KOPT-K1 (cell line): Measurements from ENCODE around the gene YPEL1.
"Not testable (repeated sequence)": the region's sequence is repeated elsewhere in the genome, so short reads cannot be mapped to it uniquely, and the experiment has no call there.

Experiments used
- H3K27ac ChIP-seq: fragments of 200-600 bp; sonication (generic); 2 replicates; pipeline ENCODE4 v1.5.1; 2016; ENCODE audit warnings: antibody characterized with exemption, mild to moderate bottlenecking, low read depth, low read length; ENCODE audit not compliant: poor library complexity, severe bottlenecking
- H3K36me3 ChIP-seq: fragments of 200-600 bp; sonication (generic); 2 replicates; pipeline ENCODE4 v1.5.1; 2017; ENCODE audit warnings: antibody characterized with exemption, mild to moderate bottlenecking, low read length, moderate library complexity; ENCODE audit not compliant: insufficient read depth
- H3K9me3 ChIP-seq: fragments of 200-600 bp; sonication (generic); 2 replicates; pipeline ENCODE4 v1.5.1; 2017; ENCODE audit warnings: antibody characterized with exemption, low read length, mild to moderate bottlenecking; ENCODE audit not compliant: insufficient read depth, poor library complexity, severe bottlenecking

YPEL1 gene

DNA sequence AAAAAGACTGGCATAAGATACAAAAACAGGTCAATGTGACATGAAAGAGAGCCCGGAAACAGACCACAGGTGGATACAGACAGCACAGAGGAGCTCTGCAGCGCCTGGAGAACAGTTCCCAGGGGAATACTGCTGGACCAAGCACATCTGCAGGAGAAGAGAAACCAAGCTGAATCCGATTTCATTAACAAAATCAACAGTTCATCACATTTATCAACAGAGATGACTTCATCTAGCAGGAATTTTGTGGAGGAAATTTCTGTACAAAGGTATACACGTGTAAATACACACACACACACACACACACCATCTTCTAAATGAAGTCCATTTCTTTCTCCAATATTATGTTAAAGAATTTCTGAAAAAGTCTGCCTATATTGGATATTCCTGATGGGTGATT, 17.1 kb downstream of the YPEL1 start:
- H3K36me3 ChIP-seq: no peaks in the 10 kb centered on the region; the same call in 1 of the 2 replicates
- no peaks in the 10 kb centered on the region for H3K9me3 ChIP-seq

DNA sequence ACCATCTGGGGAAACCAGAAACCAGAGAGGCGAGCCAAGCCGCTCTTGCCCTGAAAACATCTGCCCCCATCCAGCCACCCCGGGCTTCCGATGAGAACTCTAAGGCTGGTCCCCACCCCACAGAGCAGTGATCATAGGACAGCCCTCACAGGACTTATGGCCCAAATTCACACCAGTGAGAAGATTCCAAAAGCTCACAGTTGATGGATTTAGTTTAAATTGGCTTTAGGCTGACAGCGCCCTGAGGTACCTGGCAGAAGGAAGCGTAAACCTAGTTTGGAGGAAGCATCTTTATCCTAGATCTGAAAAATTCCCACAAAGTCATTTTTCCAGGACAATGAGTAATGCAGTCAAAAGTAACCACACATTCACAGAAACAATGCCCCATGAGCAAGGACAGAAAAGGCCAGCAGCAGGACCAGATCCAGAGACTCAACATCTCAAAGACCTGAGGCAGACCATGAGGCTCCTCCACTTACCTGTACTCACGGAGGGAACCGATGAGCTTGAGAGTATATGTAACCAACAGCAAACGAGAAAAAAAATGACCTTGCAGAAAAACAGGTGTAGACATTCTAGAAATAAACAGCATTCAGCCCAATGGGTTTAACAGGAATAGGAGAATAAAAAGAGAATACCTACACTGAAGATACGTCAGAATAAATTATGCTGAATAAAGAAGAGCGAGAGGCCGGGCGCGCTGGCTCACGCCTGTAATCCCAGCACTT, 19.0 kb downstream of the YPEL1 start:
- not testable (repeated sequence) for H3K27ac ChIP-seq, H3K36me3 ChIP-seq, H3K9me3 ChIP-seq

More for the DNA sequence above, 17.1 kb downstream of the YPEL1 start:
- H3K27ac ChIP-seq: no peak overlapping the region

DNA sequence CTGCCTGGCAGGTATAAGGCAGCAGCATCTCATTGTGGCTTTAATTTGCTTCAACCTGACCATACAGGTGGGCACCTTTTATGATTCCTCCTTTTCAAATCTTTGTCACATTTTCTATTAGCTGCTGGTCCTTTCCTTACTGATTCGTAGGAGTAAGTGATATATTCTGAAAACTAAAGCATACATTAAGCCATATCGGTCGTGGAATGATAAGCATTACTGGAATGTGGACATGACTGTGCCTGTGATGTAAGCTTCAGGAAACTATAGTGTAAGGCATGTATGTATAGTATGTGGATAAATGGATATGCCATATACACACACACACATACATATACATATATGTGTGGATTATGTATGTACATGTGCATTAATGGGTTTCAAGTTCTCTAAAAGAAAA, 20.8 kb downstream of the YPEL1 start:
- no peaks in the 10 kb centered on the region for H3K9me3 ChIP-seq
- peaks cover 7% of the 10 kb centered on the region; the same call in 1 of the 2 replicates for H3K36me3 ChIP-seq
- no peak overlapping the region for H3K27ac ChIP-seq

DNA sequence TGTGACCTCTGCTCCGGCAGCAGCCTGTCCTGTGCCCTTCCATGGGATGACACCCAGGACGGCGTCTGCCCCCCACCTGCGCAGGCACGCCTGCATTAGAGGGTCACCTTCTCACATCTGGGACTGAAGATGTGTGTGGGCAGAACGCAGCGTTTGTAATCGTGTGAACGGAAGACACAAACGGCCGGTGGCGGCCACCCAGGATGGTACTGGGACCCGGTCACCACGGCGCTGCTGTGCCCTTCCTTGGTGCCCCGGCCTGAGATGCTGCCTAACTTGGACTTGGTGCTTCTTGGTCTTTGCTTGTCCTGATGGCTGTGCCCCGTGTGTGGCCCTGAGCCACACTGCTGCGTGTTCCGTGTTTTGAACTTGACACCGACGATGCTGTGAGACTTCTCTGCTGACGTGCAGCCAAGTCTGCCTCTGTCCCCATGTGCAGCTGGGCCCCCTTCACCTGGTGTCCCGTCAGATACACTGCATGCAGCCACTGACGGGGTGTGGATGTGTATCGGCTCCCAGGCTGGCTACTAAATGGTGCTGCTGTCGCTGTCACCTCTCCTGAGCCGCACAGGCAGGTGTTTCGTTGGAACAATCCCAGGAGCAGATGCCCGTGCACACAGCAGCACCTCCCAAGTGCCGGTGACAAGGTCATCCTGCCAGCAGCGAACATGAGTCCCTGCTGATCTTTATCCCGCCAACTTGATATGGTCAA, 21.4 kb downstream of the YPEL1 start:
- Histone ChIP-seq H3K36me3 (peaks cover 9% of the 10 kb centered on the region; the same call in 1 of the 2 replicates), H3K9me3 (no peaks in the 10 kb centered on the region), H3K27ac (no peak overlapping the region)

DNA sequence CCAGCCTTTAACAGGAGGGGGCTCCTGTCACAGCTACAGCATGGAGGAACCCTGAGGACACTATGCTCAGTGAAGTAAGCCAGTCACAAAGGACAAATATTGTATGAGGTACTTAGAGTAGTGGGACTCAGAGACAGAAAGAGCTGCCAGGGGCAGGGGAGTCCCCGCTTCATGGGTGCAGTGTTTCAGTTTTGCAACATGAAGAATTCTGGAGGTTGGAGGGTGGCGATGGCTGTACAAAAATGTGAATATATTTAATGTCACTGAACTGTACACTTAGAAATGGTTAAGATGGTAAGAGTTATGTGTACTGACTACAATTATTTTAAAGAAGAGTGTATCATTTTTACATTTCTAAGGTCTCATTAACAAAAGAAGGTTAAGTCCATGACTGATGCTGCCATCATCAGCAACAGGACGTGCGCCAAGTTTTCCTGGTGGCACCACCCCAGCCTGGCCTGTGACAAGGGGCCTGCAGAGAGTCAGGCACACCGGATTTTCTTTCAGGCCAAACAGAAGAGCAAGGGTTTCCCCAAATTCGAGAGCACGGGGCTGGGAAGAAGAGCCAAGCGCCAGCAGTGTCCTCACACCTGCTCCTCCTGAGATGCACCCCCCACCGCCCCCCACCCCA, 22.1 kb downstream of the YPEL1 start:
- H3K27ac ChIP-seq: no peak overlapping the region
- peaks cover 9% of the 10 kb centered on the region; the same call in 1 of the 2 replicates for H3K36me3 ChIP-seq
- no peaks in the 10 kb centered on the region for H3K9me3 ChIP-seq

DNA sequence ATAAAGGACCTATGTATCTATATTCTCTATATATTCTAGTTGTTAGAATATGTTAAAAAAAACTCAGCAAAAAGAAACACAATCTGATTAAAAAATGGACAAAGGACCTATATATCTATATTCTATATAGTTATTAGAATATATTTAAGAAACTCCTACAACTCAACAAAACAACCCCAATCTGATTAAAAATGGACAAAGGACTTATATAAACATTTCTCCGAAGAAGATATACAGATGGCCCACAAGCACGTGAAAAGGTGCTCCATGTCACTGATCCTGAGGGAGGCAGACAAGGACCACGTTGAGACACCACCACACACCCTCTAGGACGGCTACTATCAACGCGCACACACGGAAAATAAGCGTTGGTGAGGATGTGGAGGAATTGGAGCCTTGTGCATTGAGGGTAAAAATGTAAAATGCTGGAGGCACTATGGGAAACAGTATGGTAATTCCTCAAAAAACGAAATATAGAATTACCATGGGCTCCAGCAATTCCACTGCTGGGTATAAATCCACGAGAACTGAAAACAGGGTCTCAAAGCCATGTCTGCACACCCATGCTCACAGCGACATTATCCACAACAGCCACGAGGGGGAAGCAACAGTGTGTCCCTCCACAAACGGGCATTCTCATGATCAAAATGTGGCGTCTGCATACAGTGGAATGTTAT, 22.7 kb downstream of the YPEL1 start:
- H3K9me3 ChIP-seq: no peaks in the 10 kb centered on the region
- peaks cover 9% of the 10 kb centered on the region; the same call in 1 of the 2 replicates for H3K36me3 ChIP-seq
- no peak overlapping the region for H3K27ac ChIP-seq

DNA sequence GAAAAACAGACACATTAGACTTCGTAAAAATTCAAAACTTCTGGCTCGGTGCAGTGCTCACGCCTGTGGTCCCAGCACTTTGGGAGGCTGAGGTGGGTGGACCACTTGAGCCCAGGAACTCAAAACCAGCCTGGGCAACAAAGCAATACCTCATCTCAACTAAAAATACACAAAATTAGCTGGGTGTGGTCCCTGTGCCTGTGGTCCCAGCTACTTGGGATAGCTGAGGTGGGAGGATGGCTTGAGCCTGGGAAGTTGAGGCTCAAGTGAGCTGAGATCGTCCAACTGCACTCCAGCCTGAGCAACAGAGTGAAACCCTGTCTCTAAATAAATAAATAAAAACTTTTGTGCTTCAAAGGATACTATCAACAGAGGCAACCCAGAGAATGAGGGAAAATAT, 23.7 kb downstream of the YPEL1 start:
- Histone ChIP-seq H3K27ac (no peak overlapping the region), H3K36me3 (peaks cover 9% of the 10 kb centered on the region; the same call in 1 of the 2 replicates), H3K9me3 (no peaks in the 10 kb centered on the region)

DNA sequence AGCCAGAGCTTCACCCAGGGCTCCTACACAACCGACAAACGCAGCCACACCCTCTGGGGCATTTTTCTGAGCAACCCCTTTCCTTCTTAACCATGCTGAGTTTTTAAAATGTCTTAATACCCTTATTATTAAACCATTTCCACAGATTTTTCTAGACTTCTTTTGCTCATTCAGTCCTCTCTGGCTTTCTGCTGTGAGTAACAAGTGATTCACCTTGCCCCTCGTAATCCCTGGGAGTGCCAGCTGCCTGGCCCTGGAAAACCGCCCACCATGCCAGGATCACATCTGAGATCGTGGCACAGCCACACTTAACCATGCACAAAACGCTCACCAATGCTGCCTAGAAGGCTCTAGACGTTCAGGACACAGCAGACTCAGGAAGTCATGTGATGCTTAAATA, 25.4 kb downstream of the YPEL1 start:
- Histone ChIP-seq H3K27ac (no peak overlapping the region), H3K9me3 (no peaks in the 10 kb centered on the region), H3K36me3 (peaks cover 9% of the 10 kb centered on the region; the same call in 1 of the 2 replicates)

DNA sequence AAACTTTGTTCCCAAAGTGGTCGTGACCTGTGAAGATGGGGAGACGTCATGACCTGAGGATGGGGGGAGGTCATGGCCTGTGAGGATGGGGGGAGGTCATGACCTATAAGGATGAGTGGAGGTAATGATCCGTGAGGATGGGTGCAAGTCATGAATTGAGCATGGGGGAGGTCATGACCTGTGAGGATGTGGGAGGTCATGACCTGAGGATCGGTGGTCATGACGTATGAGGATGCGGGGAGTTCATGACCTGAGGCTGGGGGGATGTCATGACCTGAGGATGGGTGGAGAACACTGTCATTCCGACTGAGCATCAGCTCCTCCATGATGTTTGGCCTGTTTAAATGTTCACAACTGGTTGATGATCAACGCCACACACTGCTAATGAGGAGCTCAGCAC, 25.9 kb downstream of the YPEL1 start:
- no peak overlapping the region for H3K27ac ChIP-seq
- peaks cover 9% of the 10 kb centered on the region; the same call in 1 of the 2 replicates for H3K36me3 ChIP-seq
- no peaks in the 10 kb centered on the region for H3K9me3 ChIP-seq

DNA sequence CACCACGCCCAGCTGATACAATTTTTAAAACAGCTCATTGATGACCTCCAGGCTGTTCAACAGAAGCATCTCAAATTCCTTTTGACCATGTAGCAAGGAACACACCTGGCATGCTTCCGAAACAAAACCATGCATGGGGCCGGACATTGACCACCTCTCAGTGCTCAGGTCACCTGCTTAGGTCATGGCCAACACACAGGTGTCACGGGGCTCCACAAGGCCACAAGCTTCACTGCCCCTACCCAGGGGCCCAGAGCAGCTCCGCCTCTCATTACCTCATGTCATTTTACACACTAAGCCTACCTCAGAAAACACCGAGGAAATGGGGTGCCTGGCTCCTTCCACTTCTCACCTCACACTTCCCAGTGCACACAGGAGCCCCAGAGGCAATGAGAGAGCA, 26.6 kb downstream of the YPEL1 start:
- no peak overlapping the region for H3K27ac ChIP-seq
- H3K36me3 ChIP-seq: peaks cover 9% of the 10 kb centered on the region; the same call in 1 of the 2 replicates
- H3K9me3 ChIP-seq: no peaks in the 10 kb centered on the region

DNA sequence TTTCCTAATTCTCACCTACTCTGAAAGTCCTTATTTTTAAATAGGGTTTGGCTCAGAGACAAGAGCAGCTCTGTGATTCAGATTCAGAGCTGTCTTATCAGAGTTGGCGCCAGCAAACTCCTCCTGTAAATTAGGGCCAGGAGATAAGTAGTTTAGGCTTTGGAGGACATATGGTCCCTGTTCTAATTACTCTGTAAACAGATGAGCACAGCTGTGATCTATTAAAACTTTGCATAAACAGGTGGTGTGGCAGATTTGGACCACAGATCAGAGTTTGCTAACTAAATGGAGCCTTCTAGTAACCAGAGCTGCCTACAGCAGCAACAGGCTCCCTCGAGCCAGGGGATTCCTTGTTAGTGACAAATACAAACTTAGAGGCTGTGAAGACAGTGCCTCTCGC, 27.9 kb downstream of the YPEL1 start:
- Histone ChIP-seq H3K9me3 (no peaks in the 10 kb centered on the region), H3K36me3 (peaks cover 19% of the 10 kb centered on the region; the same call in 1 of the 2 replicates), H3K27ac (no peak overlapping the region)

DNA sequence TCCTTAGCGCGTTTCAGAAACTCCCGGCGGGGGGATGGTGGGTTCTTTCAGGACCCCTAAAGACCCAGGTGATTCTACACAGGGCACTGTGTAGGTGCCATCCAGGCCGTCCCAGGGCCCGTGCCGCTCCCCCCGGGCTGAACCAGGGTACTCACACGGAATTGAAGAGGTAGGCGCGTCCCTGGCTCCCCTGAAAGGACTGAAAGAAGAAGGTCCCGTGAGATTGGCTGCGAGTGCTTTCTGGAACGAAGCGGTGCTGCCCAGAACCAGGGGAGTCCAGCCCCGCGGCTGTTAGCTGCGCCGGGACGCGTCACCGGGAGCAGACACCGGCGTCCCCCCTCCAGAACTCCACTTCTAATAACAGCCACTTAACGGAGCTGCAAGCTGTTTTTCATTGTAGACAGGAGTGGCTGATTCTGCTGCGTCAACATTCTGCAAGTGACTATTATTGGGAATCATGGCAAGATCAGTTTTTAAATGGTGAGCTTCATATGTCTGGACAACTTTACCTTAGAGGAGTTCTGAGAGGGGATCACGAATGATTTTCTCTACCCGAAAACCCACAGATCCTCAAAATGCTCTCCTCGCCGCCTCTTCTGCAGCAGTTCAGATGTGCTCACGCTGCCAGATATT, 31.8 kb downstream of the YPEL1 start:
- H3K36me3 ChIP-seq: peaks cover 47% of the 10 kb centered on the region
- no peak overlapping the region for H3K27ac ChIP-seq

DNA sequence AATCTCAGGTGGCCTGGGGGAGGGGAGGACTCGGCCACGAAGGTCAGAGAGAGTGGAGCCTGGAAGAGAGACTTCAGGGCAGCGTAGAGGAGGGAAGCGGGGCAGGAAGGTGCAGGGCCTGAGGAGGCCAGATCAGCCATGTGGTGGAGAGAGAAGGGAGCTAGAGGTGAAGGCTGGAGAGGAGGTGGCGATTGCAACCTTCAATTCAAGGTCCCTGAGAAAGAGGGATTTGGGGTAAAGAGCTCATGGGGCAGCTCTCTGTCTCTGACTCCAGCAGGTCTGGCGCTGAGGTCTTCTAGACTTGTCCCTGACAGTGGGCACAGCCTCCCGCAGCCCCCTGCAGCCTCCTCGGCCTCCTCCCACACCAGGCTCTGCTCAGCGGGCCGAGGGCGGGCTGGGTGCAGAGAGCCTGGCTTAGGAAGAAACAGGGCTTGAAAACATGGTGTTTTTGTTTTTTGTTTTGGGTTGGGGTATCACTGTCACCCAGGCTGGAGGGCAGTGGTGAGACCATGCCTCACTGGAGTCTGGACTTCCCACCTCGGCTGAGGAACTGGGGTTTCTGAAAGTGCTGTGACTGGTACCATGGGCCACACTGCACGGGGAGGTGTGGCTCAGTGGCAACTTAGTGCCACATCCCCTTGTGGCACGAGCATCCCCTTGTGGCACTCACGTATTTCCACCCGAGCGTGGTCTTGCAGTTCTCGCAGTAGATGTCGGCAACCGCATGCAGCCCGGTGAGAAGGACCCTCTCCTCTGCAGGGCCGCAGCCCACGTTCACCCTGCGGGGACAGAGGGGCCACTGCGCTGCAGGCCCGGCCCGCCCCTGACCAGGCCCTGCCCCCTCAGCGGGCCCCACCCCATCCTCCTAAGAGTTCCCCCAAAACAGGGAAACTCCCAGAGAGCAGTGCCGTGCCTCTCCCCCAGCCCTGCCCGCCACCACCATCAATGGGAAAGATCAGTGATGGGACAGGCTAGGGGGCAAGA, 32.6 kb downstream of the YPEL1 start:
- Histone ChIP-seq H3K27ac (no peak overlapping the region), H3K9me3 (no peaks in the 10 kb centered on the region), H3K36me3 (peaks cover 55% of the 10 kb centered on the region)

More for the DNA sequence above, 31.8 kb downstream of the YPEL1 start:
- H3K9me3 ChIP-seq: no peaks in the 10 kb centered on the region

DNA sequence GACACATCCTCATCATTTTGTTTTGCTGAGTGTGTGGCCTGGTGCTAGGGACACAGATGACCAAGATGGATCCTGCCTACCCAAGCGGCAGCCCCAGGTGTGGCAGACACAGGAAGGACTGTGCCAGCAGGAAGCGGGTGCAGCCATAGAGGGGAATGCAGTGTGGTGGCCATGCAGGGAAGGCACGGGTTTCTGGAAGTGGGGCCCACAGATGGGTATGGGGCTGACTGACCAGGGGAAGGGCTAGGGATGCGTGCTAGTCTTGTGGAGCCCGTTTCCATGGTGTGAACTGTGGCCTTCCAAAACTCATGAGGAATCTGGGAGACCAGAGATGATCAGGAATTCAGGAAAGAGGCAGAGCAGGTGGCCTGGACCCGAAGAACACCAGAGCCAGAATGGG, 33.5 kb downstream of the YPEL1 start:
- Histone ChIP-seq H3K36me3 (peaks cover 64% of the 10 kb centered on the region), H3K9me3 (no peaks in the 10 kb centered on the region), H3K27ac (no peak overlapping the region)
